ENCODE data around the gene UBR3. TPM values are rescaled to one million over a fixed set of nuclear protein-coding genes. Genes with fewer than 3 reads are reported as not detected.
"Not testable (repeated sequence)": the region's sequence is repeated elsewhere in the genome, so short reads cannot be mapped to it uniquely, and the experiment has no call there.

The UBR3 gene
- total RNA-seq, 1 donor from 2014 or later: 67.9 TPM

- DNase-seq (ENCODE audit: low spot score): not testable (repeated sequence)
Measured at GRCh38 chr2:169871369-169871768, 44.1 kb downstream of the UBR3 start.

DNA sequence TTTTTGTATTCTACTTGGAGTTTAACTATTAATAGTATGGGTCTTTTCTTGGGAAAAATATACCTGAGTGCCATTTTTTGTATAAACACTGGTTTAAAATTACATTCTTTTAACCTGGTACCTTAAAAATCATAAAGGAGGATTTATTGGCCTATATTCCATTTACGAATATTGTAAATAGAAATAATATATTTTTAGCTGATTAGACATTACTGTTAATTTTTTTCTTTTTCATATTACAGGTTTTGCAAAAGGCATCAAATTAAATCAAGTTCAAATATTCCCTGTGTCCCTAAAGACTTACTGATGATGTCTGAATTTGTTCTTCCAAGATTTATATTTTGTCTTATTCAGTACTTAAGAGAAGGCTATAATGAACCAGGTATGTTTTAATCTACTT lies 44.7 kb downstream of the UBR3 start:
- DNase-seq (ENCODE audit: low spot score): no peak

- no peak for DNase-seq (ENCODE audit: low spot score)
Measured at GRCh38 chr2:169877398-169877797, 50.1 kb downstream of the UBR3 start.

DNA sequence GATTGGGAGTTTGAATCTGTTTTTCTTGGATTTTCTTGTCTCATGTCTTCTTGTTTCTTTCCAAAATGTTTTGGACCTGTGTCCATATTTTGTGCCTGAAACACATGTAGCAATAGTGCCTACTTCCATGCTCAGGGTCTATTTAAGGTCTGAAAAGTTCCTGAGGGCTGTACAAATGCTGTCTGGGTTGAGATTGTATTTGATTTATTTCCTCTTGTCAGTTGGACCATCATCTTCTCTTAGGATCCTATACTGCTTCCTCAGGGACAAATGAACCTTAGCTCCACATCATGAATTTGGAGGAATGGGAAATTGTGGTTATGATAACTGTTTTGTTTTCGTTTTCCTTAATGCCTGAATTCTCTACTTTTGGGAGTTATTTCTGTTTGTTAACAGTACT lies 59.9 kb downstream of the UBR3 start:
- no peak for DNase-seq (ENCODE audit: low spot score)

DNA sequence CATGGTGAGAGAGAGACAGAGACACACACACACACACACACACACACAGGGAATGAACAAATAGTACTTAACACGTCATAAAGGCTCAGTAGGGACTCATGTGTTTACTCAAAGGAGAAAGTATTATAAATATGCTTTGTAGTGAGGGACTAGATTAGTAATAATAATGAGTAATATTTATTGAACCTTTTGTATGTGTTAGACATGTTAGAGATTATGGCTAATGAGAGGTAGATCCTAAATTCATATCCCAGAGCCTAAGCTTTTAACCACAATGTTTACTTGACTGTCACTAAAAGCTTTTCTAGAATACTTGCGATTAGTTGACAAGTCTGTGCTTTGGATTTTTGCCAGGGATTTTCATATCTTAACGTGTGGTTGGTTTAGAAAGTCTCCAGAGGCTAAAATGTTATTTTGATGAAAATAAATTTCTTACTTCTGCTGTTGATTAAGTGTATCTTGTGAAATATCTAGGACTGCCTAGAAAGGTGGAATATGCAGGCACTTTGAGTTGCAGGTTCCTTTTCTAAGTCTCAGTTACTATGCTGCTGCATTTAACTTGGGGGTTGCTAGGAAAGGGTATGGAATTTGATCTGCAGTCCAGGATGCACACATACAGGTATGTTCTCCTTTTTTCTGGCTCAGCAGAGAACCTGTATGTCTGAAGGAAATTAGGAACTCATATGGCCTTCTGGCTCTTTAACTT lies 64.5 kb downstream of the UBR3 start:
- DNase-seq (ENCODE audit: low spot score): no peak

DNA sequence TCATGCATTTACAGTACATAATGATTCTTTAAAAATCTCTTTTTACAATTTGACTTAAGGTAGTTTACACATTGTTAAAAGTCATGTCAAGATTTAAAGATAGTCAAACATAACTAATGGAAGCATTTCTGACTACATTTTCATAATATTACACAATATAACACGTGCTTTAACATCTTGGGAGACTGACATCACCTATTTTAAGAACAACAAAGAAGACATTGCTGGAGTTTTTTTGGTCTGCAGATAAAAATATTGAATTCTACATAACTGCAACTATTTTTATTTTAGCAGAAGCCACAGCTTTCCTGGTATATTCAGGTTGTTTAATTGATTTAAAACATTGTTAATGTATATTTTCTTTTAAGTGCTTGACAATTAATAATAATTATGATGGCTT lies 65.7 kb downstream of the UBR3 start:
- DNase-seq (ENCODE audit: low spot score): no peak

DNA sequence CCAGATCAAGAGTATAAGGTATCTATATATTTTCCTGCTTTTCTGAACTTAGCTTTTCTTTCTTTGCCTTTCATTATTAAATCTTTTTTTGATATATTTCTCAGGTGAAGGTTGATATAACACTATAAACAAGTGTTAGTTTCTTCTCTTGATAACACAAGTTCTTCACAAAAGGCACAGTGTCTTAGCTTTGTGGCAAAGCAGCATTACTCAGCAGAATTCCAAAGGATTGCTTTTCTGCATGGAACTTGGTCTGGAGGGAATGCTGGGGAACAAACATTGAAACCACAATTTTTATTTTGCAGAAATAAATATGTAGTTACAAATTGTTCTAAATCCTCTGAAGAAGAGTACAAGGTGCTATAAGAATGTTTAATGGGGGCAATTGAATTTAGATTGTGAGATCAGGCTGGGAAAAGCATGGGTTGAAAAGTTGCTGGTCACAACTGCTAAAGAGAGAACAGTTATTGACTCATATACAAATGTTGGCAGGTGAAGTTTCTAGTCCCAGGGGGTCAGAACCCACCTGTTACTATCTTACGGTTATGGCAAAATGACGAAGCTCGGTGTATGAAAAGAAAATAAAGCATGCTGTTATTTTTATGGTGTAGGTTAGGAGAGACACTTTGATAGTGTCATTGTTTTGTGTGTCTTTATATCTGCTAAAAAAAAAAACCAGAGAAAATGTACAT lies 68.2 kb downstream of the UBR3 start:
- no peak for DNase-seq (ENCODE audit: low spot score)

- no peak for DNase-seq (ENCODE audit: low spot score)
Measured at GRCh38 chr2:169897834-169898233, 70.6 kb downstream of the UBR3 start.

DNA sequence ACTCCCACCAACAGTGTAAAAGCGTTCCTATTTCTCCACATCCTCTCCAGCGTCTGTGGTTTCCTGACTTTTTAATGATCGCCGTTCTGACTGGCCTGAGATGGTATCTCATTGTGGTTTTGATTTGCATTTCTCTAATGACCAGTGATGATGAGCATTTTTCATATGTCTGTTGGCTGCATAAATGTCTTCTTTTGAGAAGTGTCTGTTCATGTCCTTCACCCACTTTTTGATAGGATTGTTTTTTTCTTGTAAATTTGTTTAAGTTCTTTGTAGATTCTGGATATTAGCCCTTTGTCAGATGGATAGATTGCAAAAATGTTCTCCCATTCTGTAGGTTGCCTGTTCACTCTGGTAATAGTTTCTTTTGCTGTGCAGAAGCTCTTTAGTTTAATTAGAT lies 72.8 kb downstream of the UBR3 start:
- not testable (repeated sequence) for DNase-seq (ENCODE audit: low spot score)

- no peak for DNase-seq (ENCODE audit: low spot score)
Measured at GRCh38 chr2:169900686-169901085, 73.4 kb downstream of the UBR3 start.

- DNase-seq (ENCODE audit: low spot score): no peak
Measured at GRCh38 chr2:169906731-169907130, 79.5 kb downstream of the UBR3 start.

DNA sequence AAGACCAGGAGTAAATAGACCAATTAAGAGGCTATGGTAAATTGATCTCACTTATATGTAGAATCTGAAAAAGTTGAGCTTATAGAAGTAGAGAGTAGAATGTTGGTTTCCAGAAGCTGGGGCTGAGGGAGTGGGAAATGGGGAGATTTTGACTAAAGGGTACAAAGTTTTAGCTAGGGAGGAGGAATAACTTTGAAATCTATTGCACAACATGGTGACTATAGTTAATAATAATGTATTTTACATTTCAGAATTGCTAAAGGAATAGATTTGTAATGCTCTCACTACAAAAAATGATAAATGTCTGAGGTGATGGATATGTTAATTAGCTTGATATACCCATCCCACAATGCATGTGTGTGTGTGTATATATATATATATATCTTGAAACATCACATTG lies 82.1 kb downstream of the UBR3 start:
- DNase-seq (ENCODE audit: low spot score): no peak

DNA sequence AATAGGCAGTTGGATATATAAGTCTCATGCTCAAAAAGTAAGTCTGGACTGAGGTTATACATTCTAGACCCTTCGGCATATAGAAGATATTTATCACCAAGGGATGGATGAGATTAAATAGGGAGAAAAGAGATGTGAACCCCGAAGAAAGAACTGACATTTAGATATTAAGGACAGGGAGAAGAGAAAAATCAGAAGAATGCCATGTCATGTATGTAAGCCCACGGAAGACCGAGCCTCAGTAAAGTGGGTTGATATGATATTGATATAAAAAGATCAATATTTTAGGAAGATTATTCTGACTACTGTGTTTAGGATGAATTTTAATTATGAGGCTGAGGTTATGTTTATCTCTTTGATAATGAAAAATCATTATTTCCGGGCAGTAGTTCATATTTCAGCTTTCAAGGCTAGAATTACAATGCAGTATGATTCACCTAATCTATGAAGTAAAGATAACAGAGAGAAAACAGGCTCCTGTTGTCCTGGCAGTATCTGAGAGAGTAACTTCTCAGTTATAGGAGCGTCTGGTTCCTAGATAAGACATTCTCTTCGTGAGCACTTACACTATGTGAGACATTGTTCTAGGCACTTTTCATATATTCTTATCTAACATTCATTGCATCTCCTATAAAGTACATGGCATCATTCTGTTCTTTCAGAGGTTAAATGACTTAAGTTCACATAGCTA lies 83.0 kb downstream of the UBR3 start:
- no peak for DNase-seq (ENCODE audit: low spot score)

- no peak for DNase-seq (ENCODE audit: low spot score)
Measured at GRCh38 chr2:169911119-169911518, 83.9 kb downstream of the UBR3 start.

DNA sequence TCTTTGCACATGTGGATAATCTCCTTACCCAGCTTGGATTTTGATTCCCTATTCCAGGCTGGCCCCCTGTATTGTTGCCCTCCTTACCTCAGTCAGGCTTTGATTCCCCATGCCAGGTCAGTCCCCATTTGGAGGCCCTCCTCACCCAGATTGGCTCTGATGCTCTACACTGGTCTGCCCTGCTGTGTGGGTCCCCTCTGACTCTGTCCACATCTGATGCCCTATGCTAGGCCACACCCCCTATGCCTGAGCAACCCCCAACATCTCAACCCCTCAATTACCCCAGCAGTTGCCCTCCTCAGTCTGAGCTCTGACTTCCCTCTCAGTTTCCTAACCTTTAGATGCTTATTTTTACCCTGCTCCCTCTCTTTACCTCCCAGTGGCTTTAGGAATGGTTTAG lies 89.4 kb downstream of the UBR3 start:
- DNase-seq (ENCODE audit: low spot score): no peak

GRCh38 chr2:169923977-169924376 lies 96.7 kb downstream of the UBR3 start:
- DNase-seq (ENCODE audit: low spot score): no peak

GRCh38 chr2:169925968-169926367 lies 98.7 kb downstream of the UBR3 start:
- DNase-seq (ENCODE audit: low spot score): no peak

DNA sequence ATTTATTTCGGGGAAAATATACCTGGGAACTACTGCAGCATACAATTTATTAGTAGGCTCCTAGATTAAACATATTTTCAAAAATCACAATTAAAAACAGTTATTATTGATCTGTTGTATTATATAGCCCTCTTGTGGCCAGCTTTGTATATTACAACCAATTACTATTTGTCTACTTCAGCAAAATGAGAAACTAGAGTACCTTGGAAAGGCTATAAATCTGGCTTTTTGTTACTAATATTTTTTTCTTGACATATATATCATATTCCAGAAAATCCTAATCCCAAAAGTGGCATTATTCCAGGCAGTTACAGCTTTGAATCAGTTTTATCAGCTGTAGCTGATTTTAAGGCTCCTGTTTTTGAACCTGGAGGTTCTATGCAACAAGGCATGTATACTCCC lies 101.2 kb downstream of the UBR3 start:
- DNase-seq (ENCODE audit: low spot score): no peak

DNA sequence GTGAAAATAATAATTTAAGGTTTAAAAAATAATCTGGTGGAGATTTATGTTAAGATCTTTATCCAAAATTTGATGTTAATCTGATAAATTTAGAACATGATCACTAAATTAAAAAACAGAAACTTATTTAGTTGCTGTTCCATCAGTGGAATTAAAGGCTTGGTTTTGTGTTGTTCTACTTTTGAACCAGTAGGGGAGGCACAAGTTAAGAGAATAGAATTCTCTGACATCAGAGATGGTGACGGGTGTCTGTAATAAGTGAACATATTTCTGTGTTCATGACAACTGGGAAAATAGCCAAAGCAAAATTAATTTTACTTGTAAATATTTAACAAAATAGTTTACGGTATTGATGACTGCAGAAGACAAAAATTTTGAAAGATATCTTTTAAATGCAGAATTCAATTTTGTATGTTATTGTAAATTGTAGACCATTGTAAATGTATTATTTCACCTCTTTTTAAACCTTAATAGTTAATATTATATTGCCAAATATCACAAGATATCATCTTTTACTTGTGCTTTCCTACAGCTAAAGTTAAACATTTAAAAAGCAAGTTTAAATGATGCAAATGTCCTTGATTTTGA lies 106.0 kb downstream of the UBR3 start:
- DNase-seq (ENCODE audit: low spot score): no peak

GRCh38 chr2:169936652-169937051 lies 109.4 kb downstream of the UBR3 start:
- not testable (repeated sequence) for DNase-seq (ENCODE audit: low spot score)

DNA sequence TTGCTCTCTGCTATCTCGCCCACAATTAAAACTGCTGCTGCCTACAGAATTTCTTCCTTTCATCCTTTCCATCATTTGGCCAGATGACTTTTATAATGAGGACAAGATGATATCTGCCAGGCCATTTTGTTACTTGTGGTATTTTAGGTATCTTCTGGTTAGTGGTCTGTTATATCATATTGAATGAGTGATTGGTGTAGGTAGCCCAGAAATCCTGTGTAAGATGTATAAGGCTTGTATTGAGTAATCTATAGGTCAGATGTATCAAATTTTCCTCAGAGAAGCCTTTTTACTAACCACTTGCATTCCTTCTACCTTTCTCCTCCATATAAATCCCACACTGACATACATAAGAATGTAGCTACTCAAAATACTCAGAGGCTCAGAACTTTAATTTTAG lies 118.3 kb downstream of the UBR3 start:
- DNase-seq (ENCODE audit: low spot score): no peak

- DNase-seq (ENCODE audit: low spot score): no peak
Measured at GRCh38 chr2:169946092-169946491, 118.8 kb downstream of the UBR3 start.

DNA sequence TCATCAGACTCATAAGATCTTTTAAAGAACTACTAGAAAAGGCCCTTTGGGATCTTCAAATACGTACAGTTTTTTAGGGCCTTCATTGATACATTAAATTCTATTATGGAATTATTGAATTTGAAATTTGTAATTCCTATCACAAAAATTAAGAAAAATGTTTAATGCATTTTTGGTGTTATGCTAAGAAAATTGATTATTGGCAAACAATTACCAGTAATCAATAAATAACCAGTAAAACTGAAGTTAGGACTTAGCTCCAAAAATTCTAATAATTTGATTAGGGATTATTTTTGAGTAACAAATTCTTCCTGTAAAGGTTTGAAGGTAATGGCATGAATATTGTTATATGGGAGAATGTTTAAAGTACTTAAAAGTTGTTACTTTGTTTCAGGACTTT lies 119.3 kb downstream of the UBR3 start:
- no peak for DNase-seq (ENCODE audit: low spot score)

Data from ureter (tissue), 1 donor.